Lower leg skin (tissue), 4 donors: ENCODE results near the gene RBPJ. TPM values are rescaled to one million over a fixed set of nuclear protein-coding genes. Genes with fewer than 3 reads are reported as not detected.

ENCODE experiments used
- DNase-seq, 2 donors: peaks; one replicate each; pipeline ENCODE4 v3.0.0-alpha.2; 2019; ENCODE audit warnings: low spot score in 2 of 2
- H3K4me3 ChIP-seq: fragments of 200-600 bp; sonication (generic); 2 replicates; pipeline ENCODE4 v1.5.1; 2017; ENCODE audit warnings: mild to moderate bottlenecking, low read depth; ENCODE audit not compliant: poor library complexity, severe bottlenecking
- CTCF ChIP-seq, 3 donors: fragments of 450-650 bp; IDR thresholded peaks; one replicate each; pipeline ENCODE4 v1.5.1; 2016; ENCODE audit warnings: antibody characterized with exemption in 3 of 3, mild to moderate bottlenecking in 3 of 3, moderate library complexity in 2 of 3
- POLR2A ChIP-seq, 2 donors: fragments of 450-650 bp; IDR thresholded peaks; one replicate each; pipeline ENCODE4 v1.6.1; 2016 to 2017; ENCODE audit warnings: antibody characterized with exemption in 2 of 2, mild to moderate bottlenecking in 1 of 2, moderate library complexity in 1 of 2
- WGBS, 2 donors: methylation state at CpG; one replicate each; pipeline ENCODE4 v1.1.5; 2018; 5-methylcytosine and 5-hydroxymethylcytosine counted together
- intact Hi-C: fragments of 100-400 bp; cut with DNase I; formaldehyde crosslinking; loops from one replicate; pipeline ENCODE4 v1.15.0; 2023; ENCODE audit warnings: low total_unique reads
- total RNA-seq, 4 donors: library from RNA; depleted of rRNA; stranded (reverse); fragments of >200 nt; gene quantifications; one replicate each; pipeline ENCODE4 v1.1.0, GENCODE V29; 2016

The RBPJ gene
- total RNA-seq, 4 donors from 2014 or later = 41.1 to 48.3 (median 45.5) TPM

GRCh38 chr4:26297219-26297618, 23.6 kb upstream of the RBPJ start:
- 86 to 88% methylated on average over 7 of the region's 7 CpGs for WGBS, 2 donors
- H3K4me3 ChIP-seq = no peak overlapping the region
- TF ChIP-seq POLR2A (IDR thresholded peaks at IDR 0.05) = no peak
- no peak for TF ChIP-seq CTCF (IDR thresholded peaks at IDR 0.05)
- intact Hi-C loops = no loop called here
- DNase-seq = no peak

DNA sequence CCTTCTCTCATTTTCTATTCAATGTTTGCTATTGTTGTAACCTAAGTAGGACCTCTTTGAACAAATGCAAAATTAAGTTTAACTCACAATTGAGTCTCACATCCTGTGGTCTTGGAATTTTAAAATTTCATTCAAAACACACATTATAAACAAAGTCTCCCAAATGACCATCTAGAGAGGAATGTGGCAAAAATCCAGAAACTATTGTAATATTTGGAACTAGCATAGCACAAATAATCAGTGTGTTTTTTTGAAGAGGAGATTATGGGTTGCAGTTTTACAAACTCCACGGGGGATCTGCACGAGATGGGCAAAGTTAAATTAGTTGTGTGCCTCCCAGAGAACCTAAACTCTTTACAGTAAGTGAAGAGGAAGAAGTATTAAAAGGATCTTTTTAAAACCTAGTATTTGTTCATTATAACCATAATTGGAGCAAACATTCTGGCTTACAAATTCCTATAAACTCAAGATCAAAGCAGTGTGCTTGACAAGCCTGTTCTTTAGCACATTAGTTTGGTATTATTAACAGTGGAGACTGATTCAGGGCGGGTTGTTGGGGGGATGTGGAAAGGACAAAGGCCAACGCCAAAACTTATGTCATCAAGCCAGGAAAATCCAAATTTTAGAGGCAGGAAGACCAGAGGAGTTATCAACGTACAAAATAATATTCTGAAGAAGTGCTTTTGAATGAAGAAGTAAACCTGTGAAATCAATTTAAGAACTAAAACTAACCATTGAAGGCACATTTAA, 22.4 kb upstream of the RBPJ start:
- intact Hi-C loops = no loop called here
- no peak for TF ChIP-seq CTCF (IDR thresholded peaks at IDR 0.05)
- TF ChIP-seq POLR2A (IDR thresholded peaks at IDR 0.05) = no peak
- WGBS, 2 donors = 34 to 38% methylated on average over 5 of the region's 5 CpGs
- no peak for DNase-seq
- H3K4me3 ChIP-seq = no peak overlapping the region

- 76 to 81% methylated on average over 9 of the region's 9 CpGs for WGBS, 2 donors
- DNase-seq = no peak
- no peak for TF ChIP-seq POLR2A (IDR thresholded peaks at IDR 0.05)
- no peak for TF ChIP-seq CTCF (IDR thresholded peaks at IDR 0.05)
- H3K4me3 ChIP-seq = no peak overlapping the region
- intact Hi-C loops = no loop called here
These were observed 21.4 kb upstream of the RBPJ start for GRCh38 chr4:26299254-26299882.

GRCh38 chr4:26300314-26301307, 20.2 kb upstream of the RBPJ start:
- 72% methylated on average over 8 of the region's 8 CpGs for WGBS, 2 donors
- no peak for TF ChIP-seq POLR2A (IDR thresholded peaks at IDR 0.05)
- no peak for TF ChIP-seq CTCF (IDR thresholded peaks at IDR 0.05)

GRCh38 chr4:26302031-26302899, 18.5 kb upstream of the RBPJ start:
- no peak for TF ChIP-seq CTCF (IDR thresholded peaks at IDR 0.05)
- no peak for TF ChIP-seq POLR2A (IDR thresholded peaks at IDR 0.05)
- no peak overlapping the region for H3K4me3 ChIP-seq
- DNase-seq = no peak
- WGBS, 2 donors = 78 to 89% methylated on average over 5 of the region's 5 CpGs
- intact Hi-C loops = no loop called here

More at GRCh38 chr4:26300314-26301307, 20.2 kb upstream of the RBPJ start:
- intact Hi-C loops = no loop called here
- DNase-seq = no peak
- no peak overlapping the region for H3K4me3 ChIP-seq
